HG03520 (cell line): ENCODE data around the gene ZNF580.

Experiments
- ATAC-seq: cut with Tn5 transposase; IDR thresholded peaks from one replicate; pipeline ENCODE4 v1.9.1; 2021; ENCODE audit warnings: mild to moderate bottlenecking, moderate library complexity; ENCODE audit not compliant: unreplicated experiment

ZNF580 gene

GRCh38 chr19:55690109-55690768 lies 49.4 kb downstream of the ZNF580 start:
- no peak for ATAC-seq

- no peak for ATAC-seq
Observed at GRCh38 chr19:55690769-55691545, 50.2 kb downstream of the ZNF580 start.

DNA sequence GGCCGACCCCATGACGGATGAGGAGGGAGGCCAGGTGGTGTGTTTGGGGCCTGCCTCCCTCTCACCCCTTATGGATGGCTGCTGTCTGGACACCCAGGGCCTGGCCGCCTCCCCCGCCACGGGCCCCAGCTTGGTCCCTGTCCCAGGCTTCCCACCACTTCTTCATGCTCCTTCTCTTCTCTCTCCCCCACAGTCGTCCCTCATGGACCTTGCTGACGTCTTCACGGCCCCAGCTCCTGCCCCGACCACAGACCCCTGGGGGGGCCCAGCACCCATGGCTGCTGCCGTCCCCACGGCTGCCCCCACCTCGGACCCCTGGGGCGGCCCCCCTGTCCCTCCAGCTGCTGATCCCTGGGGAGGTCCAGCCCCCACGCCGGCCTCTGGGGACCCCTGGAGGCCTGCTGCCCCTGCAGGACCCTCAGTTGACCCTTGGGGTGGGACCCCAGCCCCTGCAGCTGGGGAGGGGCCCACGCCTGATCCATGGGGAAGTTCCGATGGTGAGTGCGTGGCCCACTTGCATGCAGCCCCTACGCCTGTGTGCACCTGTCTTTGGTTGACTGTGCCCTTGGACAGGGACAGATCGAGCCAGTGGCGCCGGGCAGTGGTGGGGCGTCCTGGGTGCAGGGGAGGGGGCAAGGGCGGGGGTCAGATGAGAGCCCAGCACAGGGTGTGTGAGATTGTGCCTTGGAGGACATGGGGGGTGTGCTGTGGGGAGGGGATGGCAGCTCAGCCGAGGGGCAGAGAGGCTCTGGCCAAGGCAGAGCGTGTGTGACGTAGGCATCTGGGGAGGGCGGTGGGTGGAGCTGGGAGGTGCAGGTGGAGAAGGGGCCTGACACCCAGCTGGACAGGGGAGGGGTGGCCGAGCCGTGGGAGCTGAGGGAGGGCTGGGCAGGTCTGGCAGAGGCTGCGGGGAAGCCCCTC lies 51.0 kb downstream of the ZNF580 start:
- no peak for ATAC-seq

DNA sequence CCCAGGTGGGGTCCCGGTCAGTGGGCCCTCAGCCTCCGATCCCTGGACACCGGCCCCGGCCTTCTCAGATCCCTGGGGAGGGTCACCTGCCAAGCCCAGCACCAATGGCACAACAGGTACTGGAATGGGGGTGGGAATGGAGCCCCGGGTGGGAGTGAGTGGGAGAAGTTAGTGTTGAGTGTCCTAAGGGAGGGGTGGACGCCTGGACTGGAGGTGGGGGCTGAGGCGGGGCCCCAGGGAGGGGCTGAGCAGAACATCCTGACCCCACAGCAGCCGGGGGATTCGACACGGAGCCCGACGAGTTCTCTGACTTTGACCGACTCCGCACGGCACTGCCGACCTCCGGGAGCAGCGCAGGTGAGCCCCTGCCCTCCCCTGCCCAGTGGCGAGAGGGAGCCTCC lies 51.9 kb downstream of the ZNF580 start:
- ATAC-seq = no peak
